DOHH2 (cell line): ENCODE measurements around the gene TMEM255A.
A peak's percentile ranks its signal among the peaks of the same experiment; 100 is the strongest.

Experiments used
- H3F3A ChIP-seq: fragments of 200-600 bp; sonication (generic), shearing (Covaris generic); 2 replicates; pipeline ENCODE4 v1.6.0; 2016; ENCODE audit warnings: antibody characterized with exemption, mild to moderate bottlenecking; ENCODE audit not compliant: control insufficient read depth, insufficient read depth
- H3K27ac ChIP-seq: fragments of 200-600 bp; sonication (generic); 2 replicates; pipeline ENCODE4 v1.5.1; 2014; ENCODE audit warnings: low read depth, mild to moderate bottlenecking, low read length, moderate library complexity
- H3K27me3 ChIP-seq: fragments of 200-600 bp; sonication (generic); 2 replicates; pipeline ENCODE4 v1.6.1; 2014; ENCODE audit warnings: mild to moderate bottlenecking, low read length, mixed read lengths; ENCODE audit not compliant: control insufficient read depth
- H3K36me3 ChIP-seq: fragments of 200-600 bp; sonication (generic); 2 replicates; pipeline ENCODE4 v1.6.1; 2014; ENCODE audit warnings: mild to moderate bottlenecking, low read length, moderate library complexity, mixed read lengths; ENCODE audit not compliant: control insufficient read depth
- H3K4me1 ChIP-seq: fragments of 200-600 bp; sonication (generic); 2 replicates; pipeline ENCODE4 v1.6.1; 2014; ENCODE audit warnings: mild to moderate bottlenecking, low read length, mixed read lengths; ENCODE audit not compliant: control insufficient read depth
- H3K4me2 ChIP-seq: fragments of 200-600 bp; sonication (generic); 2 replicates; pipeline ENCODE4 v1.6.0; 2014; ENCODE audit warnings: mild to moderate bottlenecking, low read length, moderate library complexity
- H3K4me3 ChIP-seq: fragments of 200-600 bp; sonication (generic); 2 replicates; pipeline ENCODE4 v1.5.1; 2014; ENCODE audit warnings: mild to moderate bottlenecking, low read length, mixed read lengths
- H3K79me2 ChIP-seq: fragments of 200-600 bp; sonication (generic); 2 replicates; pipeline ENCODE4 v1.6.1; 2014; ENCODE audit warnings: mild to moderate bottlenecking, low read length, mixed read lengths; ENCODE audit not compliant: control insufficient read depth
- H3K9me2 ChIP-seq: fragments of 200-600 bp; sonication (generic); replicated peaks from 2 replicates; pipeline ENCODE4 v1.6.1; 2014; ENCODE audit warnings: mild to moderate bottlenecking, low read length, mixed read lengths; ENCODE audit not compliant: control insufficient read depth
- H3K9me3 ChIP-seq: fragments of 200-600 bp; sonication (generic); 2 replicates; pipeline ENCODE4 v1.6.1; 2014; ENCODE audit warnings: antibody characterized with exemption, low read length, mixed read lengths; ENCODE audit not compliant: control insufficient read depth, insufficient read depth
- H4K20me1 ChIP-seq: fragments of 200-600 bp; sonication (generic); 2 replicates; pipeline ENCODE4 v1.6.0; 2014; ENCODE audit warnings: low read depth, mild to moderate bottlenecking, antibody characterized with exemption, low read length, moderate library complexity; ENCODE audit not compliant: control insufficient read depth, insufficient read depth
- EZH2phosphoT487 ChIP-seq: fragments of 200-600 bp; sonication (generic); IDR thresholded peaks from 2 replicates; pipeline ENCODE4 v1.6.1; 2017; ENCODE audit warnings: borderline replicate concordance, mild to moderate bottlenecking, antibody characterized with exemption, low read length, moderate library complexity, mixed read lengths
- TF ChIP-seq, protein P1 (sequence below): fragments of 200-600 bp; sonication (generic); IDR thresholded peaks from one replicate; pipeline ENCODE4 v1.5.1; 2014; ENCODE audit warnings: antibody characterized with exemption, mild to moderate bottlenecking, low read depth, low read length; ENCODE audit not compliant: poor library complexity, severe bottlenecking

TMEM255A gene

DNA sequence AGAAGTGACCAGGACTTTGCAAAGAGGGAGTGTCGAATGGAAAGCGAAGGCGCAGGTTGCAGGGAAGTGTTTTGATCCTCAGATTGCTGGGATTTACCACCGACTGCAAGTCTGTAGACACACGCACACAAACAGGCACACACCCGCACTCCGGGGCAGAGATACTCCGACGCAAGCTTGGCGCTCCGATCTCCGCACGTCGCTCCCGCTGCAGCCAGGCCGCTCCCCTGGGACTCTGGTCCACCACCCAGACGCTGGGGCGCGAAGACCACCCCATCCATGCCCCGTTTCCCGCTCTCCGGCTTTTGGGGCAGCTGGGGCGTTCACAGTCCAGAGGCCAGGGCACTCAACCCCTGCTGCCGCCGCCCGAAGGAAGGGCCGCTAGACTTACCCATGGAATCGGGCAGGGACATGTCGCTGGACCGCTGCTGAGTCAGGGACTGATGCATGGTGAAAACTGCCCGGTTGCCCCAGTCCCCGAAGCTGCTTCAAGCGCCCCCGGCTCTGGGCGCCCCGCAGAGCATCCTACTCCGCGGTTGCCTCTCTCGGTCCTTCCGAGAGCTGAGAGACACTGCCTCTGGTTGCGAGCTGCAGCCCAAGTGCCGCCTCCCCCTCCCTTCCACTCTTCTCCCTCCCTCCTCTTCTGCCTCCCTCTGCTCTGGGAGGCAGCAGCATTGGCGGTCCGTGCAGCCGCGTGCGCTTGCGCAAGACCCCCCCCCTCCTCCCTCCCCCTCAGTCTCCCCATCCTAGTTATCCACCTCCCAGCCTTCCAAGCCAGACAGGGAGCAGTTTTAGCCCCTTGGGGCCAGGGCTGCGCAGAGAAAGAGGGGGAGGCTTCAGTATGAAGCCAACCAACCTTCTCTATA, at the start of gene TMEM255A:
TSS of gene TMEM255A (minus strand) at position 601 of the 866 bp plus-strand sequence. CDS start at position 449, 152 bp downstream.
- Histone ChIP-seq H3K36me3 (no peaks in the 10 kb centered on the region), H3K27me3 (peaks cover 23% of the 10 kb centered on the region), H3K79me2 (no peaks in the 10 kb centered on the region), H3K9me2 (no peaks in the 10 kb centered on the region), H4K20me1 (no peaks in the 10 kb centered on the region), H3F3A (no peaks in the 10 kb centered on the region), H3K27ac (no peak within 1 kb of the TSS), H3K4me2 (peak within 1 kb of the TSS; percentile 83), H3K4me1 (peaks cover 13% of the 10 kb centered on the region), H3K4me3 (peak within 1 kb of the TSS; percentile 77), H3K9me3 (no peaks in the 10 kb centered on the region)
- TF ChIP-seq, protein P1, sequence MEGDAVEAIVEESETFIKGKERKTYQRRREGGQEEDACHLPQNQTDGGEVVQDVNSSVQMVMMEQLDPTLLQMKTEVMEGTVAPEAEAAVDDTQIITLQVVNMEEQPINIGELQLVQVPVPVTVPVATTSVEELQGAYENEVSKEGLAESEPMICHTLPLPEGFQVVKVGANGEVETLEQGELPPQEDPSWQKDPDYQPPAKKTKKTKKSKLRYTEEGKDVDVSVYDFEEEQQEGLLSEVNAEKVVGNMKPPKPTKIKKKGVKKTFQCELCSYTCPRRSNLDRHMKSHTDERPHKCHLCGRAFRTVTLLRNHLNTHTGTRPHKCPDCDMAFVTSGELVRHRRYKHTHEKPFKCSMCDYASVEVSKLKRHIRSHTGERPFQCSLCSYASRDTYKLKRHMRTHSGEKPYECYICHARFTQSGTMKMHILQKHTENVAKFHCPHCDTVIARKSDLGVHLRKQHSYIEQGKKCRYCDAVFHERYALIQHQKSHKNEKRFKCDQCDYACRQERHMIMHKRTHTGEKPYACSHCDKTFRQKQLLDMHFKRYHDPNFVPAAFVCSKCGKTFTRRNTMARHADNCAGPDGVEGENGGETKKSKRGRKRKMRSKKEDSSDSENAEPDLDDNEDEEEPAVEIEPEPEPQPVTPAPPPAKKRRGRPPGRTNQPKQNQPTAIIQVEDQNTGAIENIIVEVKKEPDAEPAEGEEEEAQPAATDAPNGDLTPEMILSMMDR = no peak
- TF ChIP-seq EZH2phosphoT487 = no peak

DNA sequence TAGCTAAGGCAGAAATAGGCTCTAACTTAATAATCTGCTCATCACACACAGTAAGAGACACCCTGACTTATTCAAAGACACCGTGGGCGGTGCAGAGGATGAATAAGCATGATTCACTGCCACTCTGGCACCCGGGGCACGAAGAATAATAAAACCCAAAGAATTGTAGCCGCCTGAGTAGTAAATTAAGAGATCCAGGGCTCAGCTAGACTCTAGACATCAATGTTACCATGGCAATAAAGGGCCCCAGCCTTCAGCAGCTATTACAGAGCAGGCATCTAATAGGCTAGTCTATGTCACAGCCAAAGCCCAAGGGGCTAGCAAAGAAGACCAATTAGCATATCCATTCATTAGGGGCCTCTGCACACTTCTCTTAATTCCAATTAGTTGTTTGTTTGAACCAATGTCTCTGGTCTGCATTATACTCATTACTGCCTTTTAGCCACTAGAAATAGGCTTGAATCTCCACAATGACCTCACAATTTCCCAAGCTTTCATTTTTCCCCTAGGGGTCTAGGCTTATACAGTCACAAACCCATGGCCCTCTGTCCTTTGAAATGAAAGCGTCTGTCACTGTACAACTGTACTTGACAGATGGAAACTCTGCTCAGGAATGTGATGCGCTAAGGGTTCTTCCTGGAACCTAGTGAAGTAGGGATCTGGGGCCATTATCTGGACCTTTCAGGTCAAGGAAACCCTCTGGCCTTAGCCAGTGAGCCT, 47.6 kb upstream of the TMEM255A start:
- Histone ChIP-seq H3F3A (no peaks in the 10 kb centered on the region), H3K4me2 (no peak overlapping the region), H3K36me3 (no peaks in the 10 kb centered on the region), H3K9me3 (no peaks in the 10 kb centered on the region), H4K20me1 (no peaks in the 10 kb centered on the region), H3K4me3 (no peak overlapping the region), H3K9me2 (no peaks in the 10 kb centered on the region), H3K27me3 (no peaks in the 10 kb centered on the region), H3K79me2 (no peaks in the 10 kb centered on the region), H3K4me1 (no peaks in the 10 kb centered on the region), H3K27ac (no peak overlapping the region)
- no peak for TF ChIP-seq EZH2phosphoT487
- TF ChIP-seq, protein P1 = no peak

DNA sequence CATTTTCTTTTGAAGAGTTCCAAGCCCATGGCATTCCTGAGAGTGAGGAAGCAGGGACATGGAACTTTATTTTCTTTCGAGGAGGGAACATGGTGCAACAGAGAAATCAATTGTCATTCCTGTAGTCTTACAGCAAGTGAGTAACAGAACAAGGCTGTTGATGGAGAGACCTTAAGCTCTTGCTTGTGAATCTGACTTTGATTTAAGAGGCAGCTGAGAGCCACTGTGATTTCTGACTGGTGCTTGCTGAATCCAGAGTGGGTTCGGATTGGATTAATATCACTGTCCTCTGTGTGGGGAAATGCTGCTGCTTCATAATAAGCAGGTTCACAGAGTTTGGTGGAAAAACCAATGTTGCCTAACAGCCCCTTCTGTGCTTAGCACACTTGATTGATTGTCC, 45.9 kb upstream of the TMEM255A start:
- Histone ChIP-seq H3K27me3 (no peaks in the 10 kb centered on the region), H3K4me2 (no peak overlapping the region), H3F3A (no peaks in the 10 kb centered on the region), H3K4me3 (no peak overlapping the region), H4K20me1 (no peaks in the 10 kb centered on the region), H3K27ac (no peak overlapping the region), H3K9me3 (no peaks in the 10 kb centered on the region), H3K36me3 (no peaks in the 10 kb centered on the region), H3K79me2 (no peaks in the 10 kb centered on the region), H3K4me1 (no peaks in the 10 kb centered on the region), H3K9me2 (no peaks in the 10 kb centered on the region)
- no peak for TF ChIP-seq EZH2phosphoT487
- TF ChIP-seq, protein P1 = no peak
